ENCODE data around the gene MBTD1.

MBTD1 gene

GRCh38 chr17:51135956-51136355 is 123.9 kb downstream of the MBTD1 start:
- no peak for DNase-seq

GRCh38 chr17:51133365-51133764 is 126.5 kb downstream of the MBTD1 start:
- no peak for DNase-seq

GRCh38 chr17:51132964-51133319 is 126.9 kb downstream of the MBTD1 start:
- no peak for DNase-seq

DNA sequence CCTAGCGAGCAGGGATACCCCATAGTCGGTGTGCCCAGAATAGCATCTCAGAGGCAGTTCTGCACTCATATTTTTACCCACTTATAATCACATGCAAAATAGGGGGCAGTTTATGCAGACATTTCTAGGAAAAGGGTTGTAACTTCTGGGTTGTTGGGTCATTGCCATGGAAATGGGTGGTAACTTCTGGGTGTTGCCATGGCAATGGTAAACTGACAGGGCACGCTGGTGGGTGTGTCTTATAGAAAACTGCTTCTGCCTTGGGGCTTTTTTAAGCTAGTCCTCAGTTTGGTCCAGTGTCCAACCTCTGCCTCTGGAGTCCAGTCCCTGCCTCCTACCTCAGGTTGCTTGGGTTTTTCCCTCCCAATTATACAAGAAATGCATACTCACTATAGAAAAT is 131.8 kb downstream of the MBTD1 start:
- no peak for DNase-seq
